ENCODE measurements around the gene PLEKHJ1.

- no peak for TF ChIP-seq MAFK (IDR thresholded peaks at IDR 0.05; ENCODE audit: low read depth, low read length)
- no peak for TF ChIP-seq JUN (IDR thresholded peaks at IDR 0.05; ENCODE audit: low read depth, low read length)
- no peak for TF ChIP-seq POLR2A (IDR thresholded peaks at IDR 0.05; ENCODE audit: control extremely low read depth in 1 of 2, low read depth in 2 of 2, low read length in 2 of 2)
- no peak for TF ChIP-seq FOSL1 (IDR thresholded peaks at IDR 0.05; ENCODE audit: insufficient read depth, low read depth, low read length)
- TF ChIP-seq CTCF (IDR thresholded peaks at IDR 0.05; ENCODE audit: control extremely low read depth in 1 of 3, insufficient read depth in 1 of 3, low read depth in 1 of 3, low read length in 3 of 3), result no peak
- TF ChIP-seq TEAD4 (IDR thresholded peaks at IDR 0.05; ENCODE audit: low read depth, low read length), result no peak
Observed at GRCh38 chr19:2227415-2228156, 8.5 kb downstream of the PLEKHJ1 start.
